ENCODE data around the gene VGLL1.

GRCh38 chrX:136534131-136534530, 2.1 kb downstream of the VGLL1 start:
- no peak for TF ChIP-seq POLR2AphosphoS5 (IDR thresholded peaks at IDR 0.05; ENCODE audit: low read depth, low read length)
- no peak for TF ChIP-seq NRF1 (IDR thresholded peaks at IDR 0.05; ENCODE audit: low read depth, low read length)
- TF ChIP-seq EZH2phosphoT487 (IDR thresholded peaks at IDR 0.05; ENCODE audit: borderline replicate concordance, low read depth) = no peak
- TF ChIP-seq YY1 (IDR thresholded peaks at IDR 0.05; ENCODE audit: low read depth) = no peak
